Prostate gland (tissue), 2 donors: ENCODE results near the gene GLA.

ENCODE experiments used
- CTCF ChIP-seq, 4 experiments: fragments of 200-600 bp in 2 of 4; fragments of 450-650 bp in 2 of 4; sonication (generic) in 2 of 4; IDR thresholded peaks; 1 replicate in 3 of 4; 2 replicates in 1 of 4; pipeline ENCODE4 v1.5.1; 2016 to 2019; ENCODE audit warnings: antibody characterized with exemption in 4 of 4, mild to moderate bottlenecking in 2 of 4, moderate library complexity in 2 of 4
- POLR2A ChIP-seq: fragments of 450-650 bp; IDR thresholded peaks from one replicate; pipeline ENCODE4 v1.6.1; 2016; ENCODE audit warnings: antibody characterized with exemption, mild to moderate bottlenecking

- TF ChIP-seq CTCF (IDR thresholded peaks at IDR 0.05) (no peak), POLR2A (no peak)
These were observed 22.8 kb upstream of the GLA start for GRCh38 chrX:101430457-101431078.
